PC-3 (cell line): ENCODE results near the gene COG5. TPM values are rescaled to one million over a fixed set of nuclear protein-coding genes. Genes with fewer than 3 reads are reported as not detected.

Experiments
- ATAC-seq: fragments of 200-7000 bp; cut with Tn5 transposase; 2 replicates; pipeline ENCODE4 v1.9.1; 2020; ENCODE audit warnings: mild to moderate bottlenecking, moderate library complexity
- BruUV-seq: library from RNA; stranded (reverse); fragments of 400-500 nt; replicated peaks from 2 replicates; lab custom pipeline; 2021; lab: Mats Ljungman, UMichigan
- CTCF ChIA-PET: fragments of 300-600 bp; sonication (Branson Sonifier 250); formaldehyde crosslinking; loops from one replicate; lab custom pipeline; 2022; ENCODE audit warnings: antibody characterized with exemption; lab: Charles Lee
- POLR2A ChIA-PET: fragments of 300-600 bp; sonication (Branson Sonifier 250); formaldehyde crosslinking; loops from one replicate; lab custom pipeline; 2022; ENCODE audit warnings: antibody characterized with exemption; ENCODE audit not compliant: unreplicated experiment; lab: Charles Lee
- DNase-seq: peaks from one replicate; pipeline ENCODE4 v3.0.0-alpha.2; 2015
- H2AFZ ChIP-seq: fragments of 300-600 bp; sonication (generic); 2 replicates; pipeline ENCODE4 v1.6.0; 2016; ENCODE audit warnings: antibody characterized with exemption, low read length
- H3F3A ChIP-seq: fragments of 300-600 bp; sonication (generic); one replicate; pipeline ENCODE4 v1.6.0; 2017; ENCODE audit warnings: antibody characterized with exemption, low read length, control low read depth, mild to moderate bottlenecking; ENCODE audit not compliant: unreplicated experiment
- H3K27ac ChIP-seq: fragments of 300-600 bp; sonication (generic); 2 replicates; pipeline ENCODE4 v1.5.1; 2016; ENCODE audit warnings: mild to moderate bottlenecking, low read length
- H3K27me3 ChIP-seq: fragments of 300-600 bp; sonication (generic); 2 replicates; pipeline ENCODE4 v1.6.1; 2016; ENCODE audit warnings: low read length, mixed read lengths
- H3K36me3 ChIP-seq: fragments of 300-600 bp; sonication (generic); 2 replicates; pipeline ENCODE4 v1.6.1; 2016; ENCODE audit warnings: low read depth, mixed run types, low read length, mixed read lengths
- H3K4me1 ChIP-seq: fragments of 300-600 bp; sonication (generic); 2 replicates; pipeline ENCODE4 v1.5.1; 2016; ENCODE audit warnings: low read length; ENCODE audit not compliant: insufficient read depth
- H3K4me2 ChIP-seq: fragments of 300-600 bp; sonication (generic); 2 replicates; pipeline ENCODE4 v1.6.0; 2016; ENCODE audit warnings: low read length
- H3K4me3 ChIP-seq: fragments of 300-600 bp; sonication (generic); 2 replicates; pipeline ENCODE4 v1.5.1; 2016; ENCODE audit warnings: mild to moderate bottlenecking, low read length, mixed read lengths
- H3K79me2 ChIP-seq: fragments of 300-600 bp; sonication (generic); 2 replicates; pipeline ENCODE4 v1.6.1; 2017; ENCODE audit warnings: low read length, mixed read lengths
- H3K9ac ChIP-seq: fragments of 300-600 bp; sonication (generic); 2 replicates; pipeline ENCODE4 v1.6.0; 2016; ENCODE audit warnings: mild to moderate bottlenecking, low read length
- H3K9me2 ChIP-seq: fragments of 300-600 bp; sonication (generic); replicated peaks from 2 replicates; pipeline ENCODE4 v1.6.1; 2016; ENCODE audit warnings: mixed run types, low read length, mixed read lengths
- H3K9me3 ChIP-seq: fragments of 300-600 bp; sonication (generic); 2 replicates; pipeline ENCODE4 v1.6.1; 2016; ENCODE audit warnings: low read length, mixed read lengths
- H4K20me1 ChIP-seq: fragments of 300-600 bp; sonication (generic); 2 replicates; pipeline ENCODE4 v1.6.1; 2016; ENCODE audit warnings: low read length, mixed read lengths
- EZH2 ChIP-seq: fragments of 300-600 bp; sonication (generic); IDR thresholded peaks from one replicate; pipeline ENCODE4 v1.6.1; 2017; ENCODE audit warnings: antibody characterized with exemption, mild to moderate bottlenecking, low read length; ENCODE audit not compliant: unreplicated experiment
- EZH2phosphoT487 ChIP-seq: fragments of 300-600 bp; sonication (generic); IDR thresholded peaks from 2 replicates; pipeline ENCODE4 v1.6.1; 2018; ENCODE audit warnings: mild to moderate bottlenecking, antibody characterized with exemption, low read length, borderline replicate concordance
- intact Hi-C: fragments of 100-400 bp; cut with micrococcal nuclease; formaldehyde crosslinking; loops from 2 replicates; pipeline ENCODE4 v1.9.0; 2023
- total RNA-seq: library from RNA; depleted of rRNA; stranded (reverse); fragments of >200 nt; gene quantifications from 2 replicates; pipeline ENCODE4 v1.2.3, GENCODE V29; 2014
- TF ChIP-seq, protein P1 (sequence below): fragments of 300-600 bp; sonication (generic); conservative IDR thresholded peaks from 2 replicates; pipeline ENCODE4 v1.5.1; 2017; ENCODE audit warnings: antibody characterized with exemption, low read depth, mild to moderate bottlenecking, low read length

The COG5 gene
- total RNA-seq, 1 experiment from 2014 or later: 51.7 TPM

GRCh38 chr7:107610323-107610722 lies 46.6 kb upstream of the COG5 start:
- H2AFZ ChIP-seq: no peak overlapping the region
- H3K9me3 ChIP-seq: no peaks in the 10 kb centered on the region
- H3K9ac ChIP-seq: no peak overlapping the region
- BruUV-seq: no TSS peak
- no peak for DNase-seq
- H3K4me1 ChIP-seq: peaks cover 27% of the 10 kb centered on the region
- CTCF ChIA-PET: no interaction called here
- no peak overlapping the region for H3K27ac ChIP-seq
- ATAC-seq: no peak
- no peaks in the 10 kb centered on the region for H3K27me3 ChIP-seq
- no peak overlapping the region for H3K4me3 ChIP-seq
- TF ChIP-seq EZH2phosphoT487 (no peak), EZH2 (no peak)
- TF ChIP-seq, protein P1, sequence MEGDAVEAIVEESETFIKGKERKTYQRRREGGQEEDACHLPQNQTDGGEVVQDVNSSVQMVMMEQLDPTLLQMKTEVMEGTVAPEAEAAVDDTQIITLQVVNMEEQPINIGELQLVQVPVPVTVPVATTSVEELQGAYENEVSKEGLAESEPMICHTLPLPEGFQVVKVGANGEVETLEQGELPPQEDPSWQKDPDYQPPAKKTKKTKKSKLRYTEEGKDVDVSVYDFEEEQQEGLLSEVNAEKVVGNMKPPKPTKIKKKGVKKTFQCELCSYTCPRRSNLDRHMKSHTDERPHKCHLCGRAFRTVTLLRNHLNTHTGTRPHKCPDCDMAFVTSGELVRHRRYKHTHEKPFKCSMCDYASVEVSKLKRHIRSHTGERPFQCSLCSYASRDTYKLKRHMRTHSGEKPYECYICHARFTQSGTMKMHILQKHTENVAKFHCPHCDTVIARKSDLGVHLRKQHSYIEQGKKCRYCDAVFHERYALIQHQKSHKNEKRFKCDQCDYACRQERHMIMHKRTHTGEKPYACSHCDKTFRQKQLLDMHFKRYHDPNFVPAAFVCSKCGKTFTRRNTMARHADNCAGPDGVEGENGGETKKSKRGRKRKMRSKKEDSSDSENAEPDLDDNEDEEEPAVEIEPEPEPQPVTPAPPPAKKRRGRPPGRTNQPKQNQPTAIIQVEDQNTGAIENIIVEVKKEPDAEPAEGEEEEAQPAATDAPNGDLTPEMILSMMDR: no peak
- no peaks in the 10 kb centered on the region for H3K79me2 ChIP-seq
- intact Hi-C loops: loop anchor here (5.0 kb wide), 1 partner anchor 43 kb away; no protein-coding TSS in a partner anchor
- H4K20me1 ChIP-seq: no peaks in the 10 kb centered on the region
- H3K9me2 ChIP-seq: no peaks in the 10 kb centered on the region
- POLR2A ChIA-PET: no interaction called here
- 0 out of 2 replicates have a peak, but pooled peaks cover 6% of the 10 kb centered on the region for H3K36me3 ChIP-seq
- no peak overlapping the region for H3K4me2 ChIP-seq
- peaks cover 5% of the 10 kb centered on the region for H3F3A ChIP-seq

GRCh38 chr7:107609811-107610261 lies 46.1 kb upstream of the COG5 start:
- H3K79me2 ChIP-seq: no peaks in the 10 kb centered on the region
- POLR2A ChIA-PET: no interaction called here
- no peak for TF ChIP-seq EZH2
- TF ChIP-seq, protein P1: no peak
- no peak for TF ChIP-seq EZH2phosphoT487

DNA sequence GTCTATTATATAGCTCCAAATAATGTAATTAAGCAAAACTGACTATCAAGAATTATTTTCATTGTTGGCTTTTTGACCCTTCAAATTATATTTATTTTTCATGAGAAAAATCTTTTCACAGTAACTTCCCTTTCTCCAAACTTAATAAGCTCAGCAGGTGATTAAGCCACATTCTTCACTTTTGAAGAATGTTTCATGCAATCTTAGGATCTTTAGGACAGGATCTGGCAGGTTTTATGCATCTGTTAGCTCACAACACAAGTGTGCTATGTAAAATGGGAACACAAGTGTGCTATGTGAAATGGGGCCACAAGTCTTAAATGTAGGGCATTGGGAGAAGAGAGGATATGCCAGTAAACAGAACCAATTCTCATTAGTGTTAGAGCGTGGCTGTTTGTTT lies 42.6 kb upstream of the COG5 start:
- H3K36me3 ChIP-seq: 0 out of 2 replicates have a peak, but pooled peaks cover 7% of the 10 kb centered on the region
- ChIA-PET CTCF (no interaction called here), POLR2A (no interaction called here)
- DNase-seq: no peak
- H2AFZ ChIP-seq: no peak overlapping the region
- H3K27ac ChIP-seq: no peak overlapping the region
- no peaks in the 10 kb centered on the region for H3F3A ChIP-seq
- no peaks in the 10 kb centered on the region for H3K27me3 ChIP-seq
- no peak overlapping the region for H3K4me2 ChIP-seq
- intact Hi-C loops: no loop called here
- no peaks in the 10 kb centered on the region for H4K20me1 ChIP-seq
- H3K9me3 ChIP-seq: no peaks in the 10 kb centered on the region
- H3K79me2 ChIP-seq: no peaks in the 10 kb centered on the region
- no peak overlapping the region for H3K9ac ChIP-seq
- ATAC-seq: no peak
- H3K4me1 ChIP-seq: no peaks in the 10 kb centered on the region
- H3K9me2 ChIP-seq: no peaks in the 10 kb centered on the region
- no peak overlapping the region for H3K4me3 ChIP-seq
- TF ChIP-seq EZH2phosphoT487: no peak
- no peak for TF ChIP-seq EZH2
- TF ChIP-seq, protein P1: no peak
- BruUV-seq: no TSS peak

More at GRCh38 chr7:107609811-107610261, 46.1 kb upstream of the COG5 start:
- no peak overlapping the region for H2AFZ ChIP-seq
- DNase-seq: no peak
- BruUV-seq: no TSS peak
- no peaks in the 10 kb centered on the region for H3K27me3 ChIP-seq
- H3K4me1 ChIP-seq: peaks cover 22% of the 10 kb centered on the region
- intact Hi-C loops: loop anchor here (5.0 kb wide), 1 partner anchor 43 kb away; no protein-coding TSS in a partner anchor
- no peak overlapping the region for H3K4me2 ChIP-seq
- H3F3A ChIP-seq: peaks cover 5% of the 10 kb centered on the region
- H3K27ac ChIP-seq: no peak overlapping the region
- no peaks in the 10 kb centered on the region for H3K9me3 ChIP-seq
- no peak for ATAC-seq
- no peaks in the 10 kb centered on the region for H4K20me1 ChIP-seq
- H3K9ac ChIP-seq: no peak overlapping the region
- no peaks in the 10 kb centered on the region for H3K9me2 ChIP-seq
- CTCF ChIA-PET: no interaction called here
- H3K36me3 ChIP-seq: 0 out of 2 replicates have a peak, but pooled peaks cover 6% of the 10 kb centered on the region
- H3K4me3 ChIP-seq: no peak overlapping the region
